Gastroesophageal sphincter (tissue), 3 donors: ENCODE measurements around the gene TAF1.
"Not testable (repeated sequence)": the region's sequence is repeated elsewhere in the genome, so short reads cannot be mapped to it uniquely, and the experiment has no call there.

Experiments
- CTCF ChIP-seq, 4 experiments: fragments of 200-600 bp in 2 of 4; fragments of 450-650 bp in 2 of 4; sonication (generic) in 1 of 4; IDR thresholded peaks; one replicate each; pipeline ENCODE4 v1.5.1; 2017 to 2019; ENCODE audit warnings: antibody characterized with exemption in 4 of 4, mild to moderate bottlenecking in 2 of 4, moderate library complexity in 2 of 4
- EP300 ChIP-seq: sonication (generic); formaldehyde crosslinking; IDR thresholded peaks from one replicate; pipeline ENCODE4 v1.6.1; 2017; ENCODE audit warnings: antibody characterized with exemption, mild to moderate bottlenecking
- POLR2A ChIP-seq, 2 donors: fragments of 450-650 bp; IDR thresholded peaks; one replicate each; pipeline ENCODE4 v1.6.1; 2017; ENCODE audit warnings: antibody characterized with exemption in 2 of 2, mild to moderate bottlenecking in 2 of 2, moderate library complexity in 1 of 2
- POLR2AphosphoS5 ChIP-seq: sonication (generic); formaldehyde crosslinking; IDR thresholded peaks from one replicate; pipeline ENCODE4 v1.6.1; 2017; ENCODE audit warnings: antibody characterized with exemption

- TF ChIP-seq POLR2A (IDR thresholded peaks at IDR 0.05); EP300; POLR2AphosphoS5: not testable (repeated sequence)
- peak in 2 of 4 experiments; percentile 16 to 20 for TF ChIP-seq CTCF (IDR thresholded peaks at IDR 0.05)
Measured at GRCh38 chrX:71349867-71350266, 16.3 kb upstream of the TAF1 start.
